Progenitor cell of endocrine pancreas (in vitro differentiated cells): ENCODE results near the gene GANAB. TPM values are rescaled to one million over a fixed set of nuclear protein-coding genes. Genes with fewer than 3 reads are reported as not detected.
"Not testable (repeated sequence)": the region's sequence is repeated elsewhere in the genome, so short reads cannot be mapped to it uniquely, and the experiment has no call there.

Source experiments
- DNase-seq: peaks from one replicate; pipeline ENCODE4 v3.0.0; 2021; ENCODE audit warnings: low spot score; ENCODE audit not compliant: unreplicated experiment
- H3K27ac Mint-ChIP-seq: 2 replicates; pipeline ENCODE4 v1.8.0; 2021; ENCODE audit warnings: mild to moderate bottlenecking, moderate library complexity, mixed read lengths
- H3K27me3 Mint-ChIP-seq: 2 replicates; pipeline ENCODE4 v1.8.0; 2021; ENCODE audit warnings: mixed read lengths
- H3K36me3 Mint-ChIP-seq: 2 replicates; pipeline ENCODE4 v1.8.0; 2022; ENCODE audit warnings: mixed read lengths; ENCODE audit not compliant: insufficient read depth
- H3K4me1 Mint-ChIP-seq: 2 replicates; pipeline ENCODE4 v1.8.0; 2021; ENCODE audit warnings: low read depth, mixed read lengths
- H3K4me3 Mint-ChIP-seq: 2 replicates; pipeline ENCODE4 v1.8.0; 2021; ENCODE audit warnings: low read depth, mild to moderate bottlenecking, moderate library complexity, mixed read lengths
- H3K9me3 Mint-ChIP-seq: 2 replicates; pipeline ENCODE4 v1.8.0; 2021; ENCODE audit warnings: low read depth, mixed read lengths
- CTCF ChIP-seq: fragments of 200-600 bp; sonication (generic); IDR thresholded peaks from one replicate; pipeline ENCODE4 v1.5.0; 2021; ENCODE audit warnings: antibody characterized with exemption, mild to moderate bottlenecking; ENCODE audit not compliant: unreplicated experiment
- total RNA-seq: library from RNA; stranded (reverse); gene quantifications from 2 replicates; pipeline ENCODE4 v1.2.1, GENCODE V29; 2021

The GANAB gene
- total RNA-seq, 1 donor from 2014 or later = 361 TPM

- Mint-ChIP-seq H3K27me3 (no peaks in the 10 kb centered on the region), H3K4me1 (peaks cover 13% of the 10 kb centered on the region), H3K36me3 (peaks cover 8% of the 10 kb centered on the region), H3K9me3 (no peaks in the 10 kb centered on the region), H3K27ac (peak within 1 kb of the TSS; percentile 98), H3K4me3 (peak within 1 kb of the TSS; percentile 93)
- peak; percentile 11 for TF ChIP-seq CTCF
- DNase-seq = peak; percentile 97
These were observed 24.6 kb downstream of the GANAB start, which contains the start of gene B3GAT3 for GRCh38 chr11:62621567-62622470. B3GAT3 (minus strand) TSS chr11:62621986; CDS start chr11:62621947, 39 bp downstream.

GRCh38 chr11:62621027-62621566, 25.3 kb downstream of the GANAB start:
- Mint-ChIP-seq H3K4me1 (peaks cover 13% of the 10 kb centered on the region), H3K36me3 (peaks cover 6% of the 10 kb centered on the region), H3K4me3 (peak overlapping the region; percentile 93), H3K27ac (peak overlapping the region; percentile 94), H3K9me3 (no peaks in the 10 kb centered on the region), H3K27me3 (no peaks in the 10 kb centered on the region)
- DNase-seq = no peak
- TF ChIP-seq CTCF = no peak

GRCh38 chr11:62616957-62617356, 29.5 kb downstream of the GANAB start:
- not testable (repeated sequence) for H3K9me3 Mint-ChIP-seq, DNase-seq, H3K27ac Mint-ChIP-seq, H3K36me3 Mint-ChIP-seq, H3K27me3 Mint-ChIP-seq, H3K4me3 Mint-ChIP-seq
- H3K4me1 Mint-ChIP-seq = peaks cover 10% of the 10 kb centered on the region

GRCh38 chr11:62615521-62615920, 30.9 kb downstream of the GANAB start:
- Mint-ChIP-seq H3K36me3 (no peaks in the 10 kb centered on the region), H3K27ac (no peak overlapping the region), H3K27me3 (no peaks in the 10 kb centered on the region), H3K4me1 (peaks cover 5% of the 10 kb centered on the region), H3K9me3 (no peaks in the 10 kb centered on the region), H3K4me3 (no peak overlapping the region)
- no peak for DNase-seq
- no peak for TF ChIP-seq CTCF

GRCh38 chr11:62614275-62614674, 32.1 kb downstream of the GANAB start:
- no peak for TF ChIP-seq CTCF
- Mint-ChIP-seq H3K9me3 (no peaks in the 10 kb centered on the region), H3K27me3 (no peaks in the 10 kb centered on the region), H3K36me3 (no peaks in the 10 kb centered on the region), H3K27ac (peak overlapping the region; percentile 94), H3K4me3 (no peak overlapping the region), H3K4me1 (peaks cover 5% of the 10 kb centered on the region)
- DNase-seq = no peak
